K562 (cell line): ENCODE data around the gene KCNJ2. TPM values are rescaled to one million over a fixed set of nuclear protein-coding genes. Genes with fewer than 3 reads are reported as not detected.

Source experiments
- ATAC-seq: fragments of 200-7000 bp; cut with Tn5 transposase; 3 replicates; pipeline ENCODE4 v1.9.1; 2020; ENCODE audit warnings: moderate library complexity
- BruUV-seq: library from RNA; stranded (reverse); fragments of 400-500 nt; replicated peaks from 2 replicates; lab custom pipeline; 2021; lab: Mats Ljungman, UMichigan
- CTCF ChIA-PET: fragments of 300-600 bp; formaldehyde crosslinking; extraction: SDS; loops from one replicate; lab custom pipeline; 2021; ENCODE audit warnings: low intra/inter-chr PET ratio; lab: Yijun Ruan, JAX
- POLR2A ChIA-PET: fragments of 300-600, 350-650 bp; sonication (Branson Sonifier 250); formaldehyde crosslinking; extraction: SDS; loops from one replicate; lab custom pipeline; 2021; ENCODE audit warnings: antibody characterized with exemption, inconsistent platforms; lab: Yijun Ruan, JAX
- DNase-seq, 4 experiments: peaks; one replicate each; pipeline versions ENCODE4 v3.0.0 to v3.0.0-alpha.2; 2011 to 2018; ENCODE audit warnings: low spot score in 3 of 4, mixed read lengths in 3 of 4; ENCODE audit errors: extremely low read depth in 1 of 4
- FAIRE-seq: peaks from 2 replicates; lab custom pipeline; 2011; peaks lifted over from hg19 to GRCh38; lab: Jason Lieb, UNC
- H2AFZ ChIP-seq: 2 replicates; pipeline ENCODE4 v1.6.0; 2011; ENCODE audit warnings: low read depth, low read length, control low read depth, inconsistent platforms
- H3K27ac ChIP-seq: fragments of 200-600 bp; 3 replicates; pipeline ENCODE4 v1.8.0; 2011; ENCODE audit warnings: low read depth, mild to moderate bottlenecking, control low read depth, inconsistent platforms, low read length, moderate library complexity, mixed read lengths; ENCODE audit errors: extremely low read depth
- H3K27me3 ChIP-seq, 2 experiments: fragments of 300-600 bp in 1 of 2; 2 replicates in 1 of 2; 3 replicates in 1 of 2; pipeline versions ENCODE4 v1.6.0 to v1.8.0; 2011; ENCODE audit warnings: inconsistent platforms in 2 of 2, low read length in 2 of 2, mild to moderate bottlenecking in 1 of 2, mixed read lengths in 1 of 2, moderate library complexity in 1 of 2; ENCODE audit not compliant: control insufficient read depth in 2 of 2, insufficient read depth in 2 of 2
- H3K36me3 ChIP-seq: fragments of 300-600 bp; 3 replicates; pipeline ENCODE4 v1.8.0; 2011; ENCODE audit warnings: mild to moderate bottlenecking, low read length, inconsistent platforms; ENCODE audit not compliant: control insufficient read depth, insufficient read depth
- H3K4me1 ChIP-seq, 2 experiments: fragments of 200-600 bp in 1 of 2; replicated peaks in 1 of 2; 2 replicates in 1 of 2; 3 replicates in 1 of 2; pipeline versions ENCODE4 v1.5.1 to v1.8.0; 2011; ENCODE audit warnings: inconsistent platforms in 2 of 2, low read length in 2 of 2, mild to moderate bottlenecking in 1 of 2, mixed read lengths in 1 of 2, moderate library complexity in 1 of 2; ENCODE audit not compliant: control insufficient read depth in 2 of 2, insufficient read depth in 2 of 2
- H3K4me2 ChIP-seq: 2 replicates; pipeline ENCODE4 v1.6.1; 2011; ENCODE audit warnings: low read length, control low read depth, inconsistent platforms, mixed read lengths; ENCODE audit not compliant: insufficient read depth
- H3K4me3 ChIP-seq: fragments of 200-600 bp; sonication (generic), shearing (Covaris generic); 2 replicates; pipeline ENCODE4 v1.5.1; 2016; ENCODE audit warnings: control low read depth, inconsistent platforms
- H3K79me2 ChIP-seq: fragments of 200-600 bp; 3 replicates; pipeline ENCODE4 v1.8.0; 2011; ENCODE audit warnings: low read length, inconsistent platforms; ENCODE audit not compliant: control insufficient read depth, insufficient read depth
- H3K9ac ChIP-seq, 2 experiments: 2 replicates each; pipeline versions ENCODE4 v1.6.0 to v1.6.1; 2011; ENCODE audit warnings: low read depth in 2 of 2, low read length in 2 of 2, control low read depth in 1 of 2, inconsistent platforms in 1 of 2, mild to moderate bottlenecking in 1 of 2, mixed read lengths in 1 of 2; ENCODE audit not compliant: insufficient read depth in 1 of 2
- H3K9me1 ChIP-seq: one replicate; pipeline ENCODE4 v1.6.0; 2011; ENCODE audit warnings: inconsistent platforms, mild to moderate bottlenecking, low read length, moderate library complexity; ENCODE audit not compliant: control insufficient read depth, insufficient read depth
- H3K9me3 ChIP-seq: replicated peaks from 2 replicates; pipeline ENCODE4 v1.5.1; 2011; ENCODE audit warnings: low read depth, low read length, inconsistent platforms; ENCODE audit not compliant: control insufficient read depth, insufficient read depth
- H4K20me1 ChIP-seq: replicated peaks from 2 replicates; pipeline ENCODE4 v1.6.1; 2011; ENCODE audit warnings: low read length, inconsistent platforms, mixed read lengths; ENCODE audit not compliant: control insufficient read depth, insufficient read depth
- ELK3 ChIP-seq: fragments of 450-650 bp; formaldehyde crosslinking; IDR thresholded peaks from 2 replicates; pipeline ENCODE4 v1.4.0; 2020; ENCODE audit warnings: mild to moderate bottlenecking
- ETV6 ChIP-seq, 3 experiments: fragments of 150-350 bp in 1 of 3; sonication (generic) in 1 of 3; formaldehyde crosslinking in 1 of 3; IDR thresholded peaks; 2 replicates each; pipeline versions ENCODE4 v1.6.1 to v1.8.0; 2014 to 2022; ENCODE audit warnings: borderline replicate concordance in 2 of 3, low read depth in 2 of 3, antibody characterized with exemption in 1 of 3, low read length in 1 of 3, mild to moderate bottlenecking in 1 of 3, missing genetic modification reagents in 1 of 3
- MTA1 ChIP-seq: fragments of 450-650 bp; IDR thresholded peaks from 2 replicates; pipeline ENCODE4 v1.6.1; 2017; ENCODE audit warnings: borderline replicate concordance
- NELFE ChIP-seq: IDR thresholded peaks from 2 replicates; pipeline ENCODE4 v1.6.1; 2011; ENCODE audit warnings: mild to moderate bottlenecking; ENCODE audit not compliant: insufficient read depth, insufficient read length
- SIN3B ChIP-seq: fragments of 450-650 bp; IDR thresholded peaks from 2 replicates; pipeline ENCODE4 v1.6.1; 2017; ENCODE audit warnings: low read depth, mild to moderate bottlenecking, moderate library complexity
- ZBTB17 ChIP-seq: fragments of 450-650 bp; formaldehyde crosslinking; IDR thresholded peaks from 2 replicates; pipeline ENCODE4 v1.4.0; 2020; ENCODE audit warnings: mild to moderate bottlenecking
- ZNF408 ChIP-seq: fragments of 250-450 bp; sonication (Bioruptor Pico); IDR thresholded peaks from 2 replicates; pipeline ENCODE4 v1.4.0; 2020; ENCODE audit warnings: low read depth, mild to moderate bottlenecking, moderate library complexity
- WGBS: fragments of 100-300 bp; shearing (Covaris generic); methylation state at CpG from one replicate; pipeline ENCODE4 v1.1.6; 2016; ENCODE audit warnings: low coverage, mixed read lengths; ENCODE audit not compliant: insufficient coverage; ENCODE audit errors: missing lambda C conversion rate; 5-methylcytosine and 5-hydroxymethylcytosine counted together
- in situ Hi-C: fragments of 300-500 bp; cut with MboI; formaldehyde crosslinking; loops from 4 replicates; pipeline ENCODE4 v1.15.0; 2018; ENCODE audit warnings: inconsistent platforms, mixed read lengths
- intact Hi-C: fragments of 100-400 bp; cut with micrococcal nuclease; formaldehyde crosslinking; loops from 2 replicates; pipeline ENCODE4 v1.14.2; 2022
- polyA plus RNA-seq, 8 experiments: library from polyadenylated mRNA; depleted of rRNA in 4 of 8; stranded (reverse) in 5 of 8; unstranded in 3 of 8; fragments of >200 nt; fragmentation: Nextera tagmentation in 2 of 8; fragmentation: Illumina TruSeq in 1 of 8; extraction: Ambion mirVana in 2 of 8; extraction: Trizol in 1 of 8; gene quantifications; 2 replicates each; pipeline versions ENCODE4 v1.2.1 to v1.2.3, GENCODE V29; 2011 to 2014; ENCODE audit warnings: inconsistent platforms in 1 of 8, missing spikeins in 1 of 8
- total RNA-seq, 7 experiments: library from RNA; depleted of rRNA in 6 of 7; stranded (reverse); fragments of >200 nt in 6 of 7; fragmentation: Illumina TruSeq in 2 of 7; extraction: Trizol in 2 of 7; gene quantifications; 2 replicates each; pipeline versions ENCODE4 v1.2.1 to v1.2.3, GENCODE V29; 2011 to 2021; ENCODE audit warnings: low replicate concordance in 1 of 7
- TF ChIP-seq, protein P1 (sequence below): fragments of 200-600 bp; sonication (generic); IDR thresholded peaks from one replicate; pipeline ENCODE4 v1.6.1; 2012; ENCODE audit warnings: mild to moderate bottlenecking, low read depth, low read length, inconsistent platforms

KCNJ2 gene
- total and polyA plus RNA-seq, 9 of the 15 experiments (the other 6 are each of a cell fraction or from before 2014, with no cell fraction given) = not detected

DNA sequence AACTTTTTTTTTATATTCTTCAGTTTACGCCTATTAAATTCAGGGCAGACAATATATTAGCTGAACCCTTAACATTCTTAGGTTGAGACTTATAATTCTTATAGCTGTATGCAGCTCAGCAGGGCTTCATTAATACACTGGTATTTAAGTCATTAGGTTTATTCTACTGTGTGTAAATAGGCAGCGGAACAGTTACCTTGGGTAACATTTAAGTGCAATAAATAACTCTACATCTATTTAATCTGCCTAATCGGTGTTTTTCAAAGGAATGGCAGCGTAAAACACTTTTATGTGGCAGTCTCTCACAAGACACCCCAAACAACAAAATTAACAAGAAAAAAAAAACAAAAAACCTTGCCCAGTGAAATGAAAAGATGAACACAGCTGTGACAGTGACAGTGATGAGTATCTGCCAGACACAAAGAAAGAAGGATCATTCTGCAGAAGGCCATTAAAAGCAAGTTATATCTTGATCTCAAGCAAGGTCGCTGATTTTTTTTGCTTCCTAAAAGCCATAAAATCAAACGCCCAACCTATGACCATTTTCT, 32.6 kb downstream of the KCNJ2 start:
- intact Hi-C loops (no loop called here), in situ Hi-C loops (no loop called here)
- ChIA-PET POLR2A (no interaction called here), CTCF (no interaction called here)
- H4K20me1 ChIP-seq = no peaks in the 10 kb centered on the region
- ATAC-seq (no peak), FAIRE-seq (no peak), DNase-seq (no peak)
- no peaks in the 10 kb centered on the region for H3K79me2 ChIP-seq
- no peak overlapping the region for H3K4me2 ChIP-seq
- no peak overlapping the region for H3K9ac ChIP-seq
- H3K4me1 ChIP-seq = no peaks in the 10 kb centered on the region
- BruUV-seq = no TSS peak
- 4% methylated on average over 6 of the region's 6 CpGs for WGBS
- H3K36me3 ChIP-seq = no peaks in the 10 kb centered on the region
- H3K9me3 ChIP-seq = no peaks in the 10 kb centered on the region
- no peak overlapping the region for H2AFZ ChIP-seq
- no peaks in the 10 kb centered on the region for H3K27me3 ChIP-seq
- H3K4me3 ChIP-seq = no peak overlapping the region
- no peaks in the 10 kb centered on the region for H3K9me1 ChIP-seq
- H3K27ac ChIP-seq = no peak overlapping the region
- TF ChIP-seq, protein P1, sequence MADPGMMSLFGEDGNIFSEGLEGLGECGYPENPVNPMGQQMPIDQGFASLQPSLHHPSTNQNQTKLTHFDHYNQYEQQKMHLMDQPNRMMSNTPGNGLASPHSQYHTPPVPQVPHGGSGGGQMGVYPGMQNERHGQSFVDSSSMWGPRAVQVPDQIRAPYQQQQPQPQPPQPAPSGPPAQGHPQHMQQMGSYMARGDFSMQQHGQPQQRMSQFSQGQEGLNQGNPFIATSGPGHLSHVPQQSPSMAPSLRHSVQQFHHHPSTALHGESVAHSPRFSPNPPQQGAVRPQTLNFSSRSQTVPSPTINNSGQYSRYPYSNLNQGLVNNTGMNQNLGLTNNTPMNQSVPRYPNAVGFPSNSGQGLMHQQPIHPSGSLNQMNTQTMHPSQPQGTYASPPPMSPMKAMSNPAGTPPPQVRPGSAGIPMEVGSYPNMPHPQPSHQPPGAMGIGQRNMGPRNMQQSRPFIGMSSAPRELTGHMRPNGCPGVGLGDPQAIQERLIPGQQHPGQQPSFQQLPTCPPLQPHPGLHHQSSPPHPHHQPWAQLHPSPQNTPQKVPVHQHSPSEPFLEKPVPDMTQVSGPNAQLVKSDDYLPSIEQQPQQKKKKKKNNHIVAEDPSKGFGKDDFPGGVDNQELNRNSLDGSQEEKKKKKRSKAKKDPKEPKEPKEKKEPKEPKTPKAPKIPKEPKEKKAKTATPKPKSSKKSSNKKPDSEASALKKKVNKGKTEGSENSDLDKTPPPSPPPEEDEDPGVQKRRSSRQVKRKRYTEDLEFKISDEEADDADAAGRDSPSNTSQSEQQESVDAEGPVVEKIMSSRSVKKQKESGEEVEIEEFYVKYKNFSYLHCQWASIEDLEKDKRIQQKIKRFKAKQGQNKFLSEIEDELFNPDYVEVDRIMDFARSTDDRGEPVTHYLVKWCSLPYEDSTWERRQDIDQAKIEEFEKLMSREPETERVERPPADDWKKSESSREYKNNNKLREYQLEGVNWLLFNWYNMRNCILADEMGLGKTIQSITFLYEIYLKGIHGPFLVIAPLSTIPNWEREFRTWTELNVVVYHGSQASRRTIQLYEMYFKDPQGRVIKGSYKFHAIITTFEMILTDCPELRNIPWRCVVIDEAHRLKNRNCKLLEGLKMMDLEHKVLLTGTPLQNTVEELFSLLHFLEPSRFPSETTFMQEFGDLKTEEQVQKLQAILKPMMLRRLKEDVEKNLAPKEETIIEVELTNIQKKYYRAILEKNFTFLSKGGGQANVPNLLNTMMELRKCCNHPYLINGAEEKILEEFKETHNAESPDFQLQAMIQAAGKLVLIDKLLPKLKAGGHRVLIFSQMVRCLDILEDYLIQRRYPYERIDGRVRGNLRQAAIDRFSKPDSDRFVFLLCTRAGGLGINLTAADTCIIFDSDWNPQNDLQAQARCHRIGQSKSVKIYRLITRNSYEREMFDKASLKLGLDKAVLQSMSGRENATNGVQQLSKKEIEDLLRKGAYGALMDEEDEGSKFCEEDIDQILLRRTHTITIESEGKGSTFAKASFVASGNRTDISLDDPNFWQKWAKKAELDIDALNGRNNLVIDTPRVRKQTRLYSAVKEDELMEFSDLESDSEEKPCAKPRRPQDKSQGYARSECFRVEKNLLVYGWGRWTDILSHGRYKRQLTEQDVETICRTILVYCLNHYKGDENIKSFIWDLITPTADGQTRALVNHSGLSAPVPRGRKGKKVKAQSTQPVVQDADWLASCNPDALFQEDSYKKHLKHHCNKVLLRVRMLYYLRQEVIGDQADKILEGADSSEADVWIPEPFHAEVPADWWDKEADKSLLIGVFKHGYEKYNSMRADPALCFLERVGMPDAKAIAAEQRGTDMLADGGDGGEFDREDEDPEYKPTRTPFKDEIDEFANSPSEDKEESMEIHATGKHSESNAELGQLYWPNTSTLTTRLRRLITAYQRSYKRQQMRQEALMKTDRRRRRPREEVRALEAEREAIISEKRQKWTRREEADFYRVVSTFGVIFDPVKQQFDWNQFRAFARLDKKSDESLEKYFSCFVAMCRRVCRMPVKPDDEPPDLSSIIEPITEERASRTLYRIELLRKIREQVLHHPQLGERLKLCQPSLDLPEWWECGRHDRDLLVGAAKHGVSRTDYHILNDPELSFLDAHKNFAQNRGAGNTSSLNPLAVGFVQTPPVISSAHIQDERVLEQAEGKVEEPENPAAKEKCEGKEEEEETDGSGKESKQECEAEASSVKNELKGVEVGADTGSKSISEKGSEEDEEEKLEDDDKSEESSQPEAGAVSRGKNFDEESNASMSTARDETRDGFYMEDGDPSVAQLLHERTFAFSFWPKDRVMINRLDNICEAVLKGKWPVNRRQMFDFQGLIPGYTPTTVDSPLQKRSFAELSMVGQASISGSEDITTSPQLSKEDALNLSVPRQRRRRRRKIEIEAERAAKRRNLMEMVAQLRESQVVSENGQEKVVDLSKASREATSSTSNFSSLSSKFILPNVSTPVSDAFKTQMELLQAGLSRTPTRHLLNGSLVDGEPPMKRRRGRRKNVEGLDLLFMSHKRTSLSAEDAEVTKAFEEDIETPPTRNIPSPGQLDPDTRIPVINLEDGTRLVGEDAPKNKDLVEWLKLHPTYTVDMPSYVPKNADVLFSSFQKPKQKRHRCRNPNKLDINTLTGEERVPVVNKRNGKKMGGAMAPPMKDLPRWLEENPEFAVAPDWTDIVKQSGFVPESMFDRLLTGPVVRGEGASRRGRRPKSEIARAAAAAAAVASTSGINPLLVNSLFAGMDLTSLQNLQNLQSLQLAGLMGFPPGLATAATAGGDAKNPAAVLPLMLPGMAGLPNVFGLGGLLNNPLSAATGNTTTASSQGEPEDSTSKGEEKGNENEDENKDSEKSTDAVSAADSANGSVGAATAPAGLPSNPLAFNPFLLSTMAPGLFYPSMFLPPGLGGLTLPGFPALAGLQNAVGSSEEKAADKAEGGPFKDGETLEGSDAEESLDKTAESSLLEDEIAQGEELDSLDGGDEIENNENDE = no peak
- TF ChIP-seq SIN3B (no peak), NELFE (no peak), ZNF408 (no peak), ELK3 (CRISPR knock-in tag) (no peak), MTA1 (no peak), ZBTB17 (no peak), ETV6 (IDR thresholded peaks at IDR 0.05; ENCODE audit: borderline replicate concordance in 1 of 2, low read depth in 2 of 2, low read length in 1 of 2) (no peak), ETV6 (CRISPR knock-in tag; IDR thresholded peaks at IDR 0.05; ENCODE audit: borderline replicate concordance) (no peak)
